Measurements from ENCODE around the gene TFF3.

The TFF3 gene

GRCh38 chr21:42356650-42357049 lies 41.4 kb upstream of the TFF3 start:
- no peaks in the 10 kb centered on the region for H3K36me3 ChIP-seq (ENCODE audit: control insufficient read depth in 5 of 5, insufficient read depth in 5 of 5, low read length in 5 of 5)
- no peak overlapping the region for H3K27ac ChIP-seq (ENCODE audit: low read depth, low read length)
- H3K27me3 ChIP-seq (ENCODE audit: control insufficient read depth in 5 of 5, insufficient read depth in 4 of 5, low read length in 5 of 5): peaks cover 3 to 10% (median 6%) of the 10 kb centered on the region in 5 donors
- H3K4me1 ChIP-seq (ENCODE audit: control insufficient read depth in 5 of 5, insufficient read depth in 5 of 5, low read length in 5 of 5): no peaks in the 10 kb centered on the region
- H3K4me3 ChIP-seq (ENCODE audit: low read depth in 1 of 5, low read length in 5 of 5): no peak overlapping the region
- H3K9me3 ChIP-seq (ENCODE audit: control insufficient read depth in 5 of 5, low read length in 5 of 5): peaks cover 0 to 26% (median 16%) of the 10 kb centered on the region in 5 donors
- H3K9ac ChIP-seq (ENCODE audit: low read length in 5 of 5): no peak overlapping the region

GRCh38 chr21:42356046-42356445 lies 40.8 kb upstream of the TFF3 start:
- no peak overlapping the region for H3K27ac ChIP-seq (ENCODE audit: low read depth, low read length)
- no peaks in the 10 kb centered on the region for H3K36me3 ChIP-seq (ENCODE audit: control insufficient read depth in 5 of 5, insufficient read depth in 5 of 5, low read length in 5 of 5)
- no peak overlapping the region for H3K4me3 ChIP-seq (ENCODE audit: low read depth in 1 of 5, low read length in 5 of 5)
- H3K9ac ChIP-seq (ENCODE audit: low read length in 5 of 5): no peak overlapping the region
- peaks cover 3 to 7% (median 5%) of the 10 kb centered on the region in 5 donors for H3K27me3 ChIP-seq (ENCODE audit: control insufficient read depth in 5 of 5, insufficient read depth in 4 of 5, low read length in 5 of 5)
- peaks cover 0 to 2% (median 0%) of the 10 kb centered on the region in 5 donors for H3K4me1 ChIP-seq (ENCODE audit: control insufficient read depth in 5 of 5, insufficient read depth in 5 of 5, low read length in 5 of 5)
- peaks cover 0 to 26% (median 16%) of the 10 kb centered on the region in 5 donors for H3K9me3 ChIP-seq (ENCODE audit: control insufficient read depth in 5 of 5, low read length in 5 of 5)

- H3K27me3 ChIP-seq (ENCODE audit: control insufficient read depth in 5 of 5, insufficient read depth in 4 of 5, low read length in 5 of 5): peaks cover 0 to 6% (median 0%) of the 10 kb centered on the region in 5 donors
- no peaks in the 10 kb centered on the region for H3K36me3 ChIP-seq (ENCODE audit: control insufficient read depth in 5 of 5, insufficient read depth in 5 of 5, low read length in 5 of 5)
- peaks cover 0 to 3% (median 0%) of the 10 kb centered on the region in 5 donors for H3K4me1 ChIP-seq (ENCODE audit: control insufficient read depth in 5 of 5, insufficient read depth in 5 of 5, low read length in 5 of 5)
- no peak overlapping the region for H3K27ac ChIP-seq (ENCODE audit: low read depth, low read length)
- no peak overlapping the region for H3K4me3 ChIP-seq (ENCODE audit: low read depth in 1 of 5, low read length in 5 of 5)
- peaks cover 0 to 18% (median 8%) of the 10 kb centered on the region in 5 donors for H3K9me3 ChIP-seq (ENCODE audit: control insufficient read depth in 5 of 5, low read length in 5 of 5)
- no peak overlapping the region for H3K9ac ChIP-seq (ENCODE audit: low read length in 5 of 5)
Observed at GRCh38 chr21:42353623-42354022, 38.4 kb upstream of the TFF3 start.

- no peak overlapping the region for H3K27ac ChIP-seq (ENCODE audit: low read depth, low read length)
- no peak overlapping the region for H3K9ac ChIP-seq (ENCODE audit: low read length in 5 of 5)
- H3K4me1 ChIP-seq (ENCODE audit: control insufficient read depth in 5 of 5, insufficient read depth in 5 of 5, low read length in 5 of 5): peaks cover 0 to 3% (median 0%) of the 10 kb centered on the region in 5 donors
- H3K27me3 ChIP-seq (ENCODE audit: control insufficient read depth in 5 of 5, insufficient read depth in 4 of 5, low read length in 5 of 5): peaks cover 0 to 8% (median 0%) of the 10 kb centered on the region in 5 donors
- no peak overlapping the region for H3K4me3 ChIP-seq (ENCODE audit: low read depth in 1 of 5, low read length in 5 of 5)
- H3K36me3 ChIP-seq (ENCODE audit: control insufficient read depth in 5 of 5, insufficient read depth in 5 of 5, low read length in 5 of 5): no peaks in the 10 kb centered on the region
- peaks cover 0 to 18% (median 8%) of the 10 kb centered on the region in 5 donors for H3K9me3 ChIP-seq (ENCODE audit: control insufficient read depth in 5 of 5, low read length in 5 of 5)
Observed at GRCh38 chr21:42352441-42353095, 37.4 kb upstream of the TFF3 start.

- Histone ChIP-seq H3K4me1 (ENCODE audit: control insufficient read depth in 5 of 5, insufficient read depth in 5 of 5, low read length in 5 of 5) (peaks cover 0 to 3% (median 0%) of the 10 kb centered on the region in 5 donors), H3K9ac (ENCODE audit: low read length in 5 of 5) (no peak overlapping the region), H3K4me3 (ENCODE audit: low read depth in 1 of 5, low read length in 5 of 5) (no peak overlapping the region), H3K27ac (ENCODE audit: low read depth, low read length) (no peak overlapping the region), H3K27me3 (ENCODE audit: control insufficient read depth in 5 of 5, insufficient read depth in 4 of 5, low read length in 5 of 5) (peaks cover 0 to 8% (median 5%) of the 10 kb centered on the region in 5 donors), H3K36me3 (ENCODE audit: control insufficient read depth in 5 of 5, insufficient read depth in 5 of 5, low read length in 5 of 5) (no peaks in the 10 kb centered on the region), H3K9me3 (ENCODE audit: control insufficient read depth in 5 of 5, low read length in 5 of 5) (peaks cover 0 to 16% (median 5%) of the 10 kb centered on the region in 5 donors)
Observed at GRCh38 chr21:42351626-42352440, 36.6 kb upstream of the TFF3 start.

- Histone ChIP-seq H3K9me3 (ENCODE audit: control insufficient read depth in 5 of 5, low read length in 5 of 5) (peaks cover 0 to 13% (median 4%) of the 10 kb centered on the region in 5 donors), H3K9ac (ENCODE audit: low read length in 5 of 5) (no peak within 1 kb of the TSS), H3K4me1 (ENCODE audit: control insufficient read depth in 5 of 5, insufficient read depth in 5 of 5, low read length in 5 of 5) (peaks cover 0 to 3% (median 0%) of the 10 kb centered on the region in 5 donors), H3K4me3 (ENCODE audit: low read depth in 1 of 5, low read length in 5 of 5) (no peak within 1 kb of the TSS), H3K27me3 (ENCODE audit: control insufficient read depth in 5 of 5, insufficient read depth in 4 of 5, low read length in 5 of 5) (peaks cover 0 to 9% (median 7%) of the 10 kb centered on the region in 5 donors), H3K36me3 (ENCODE audit: control insufficient read depth in 5 of 5, insufficient read depth in 5 of 5, low read length in 5 of 5) (no peaks in the 10 kb centered on the region), H3K27ac (ENCODE audit: low read depth, low read length) (no peak within 1 kb of the TSS)
Observed at GRCh38 chr21:42350927-42351426, 35.8 kb upstream of the TFF3 start, which contains the start of gene TFF2. TSS of gene TFF2 (minus strand) at chr21:42350994. CDS start at chr21:42350957, 37 bp downstream.

- H3K4me3 ChIP-seq (ENCODE audit: low read depth in 1 of 5, low read length in 5 of 5): no peak overlapping the region
- H3K4me1 ChIP-seq (ENCODE audit: control insufficient read depth in 5 of 5, insufficient read depth in 5 of 5, low read length in 5 of 5): peaks cover 0 to 3% (median 0%) of the 10 kb centered on the region in 5 donors
- H3K36me3 ChIP-seq (ENCODE audit: control insufficient read depth in 5 of 5, insufficient read depth in 5 of 5, low read length in 5 of 5): no peaks in the 10 kb centered on the region
- no peak overlapping the region for H3K27ac ChIP-seq (ENCODE audit: low read depth, low read length)
- H3K9ac ChIP-seq (ENCODE audit: low read length in 5 of 5): no peak overlapping the region
- peaks cover 0 to 8% (median 4%) of the 10 kb centered on the region in 5 donors for H3K9me3 ChIP-seq (ENCODE audit: control insufficient read depth in 5 of 5, low read length in 5 of 5)
- peaks cover 0 to 9% (median 7%) of the 10 kb centered on the region in 5 donors for H3K27me3 ChIP-seq (ENCODE audit: control insufficient read depth in 5 of 5, insufficient read depth in 4 of 5, low read length in 5 of 5)
Observed at GRCh38 chr21:42350318-42350910, 35.2 kb upstream of the TFF3 start.

GRCh38 chr21:42349420-42350317 lies 34.5 kb upstream of the TFF3 start:
- H3K4me3 ChIP-seq (ENCODE audit: low read depth in 1 of 5, low read length in 5 of 5): no peak overlapping the region
- no peaks in the 10 kb centered on the region for H3K36me3 ChIP-seq (ENCODE audit: control insufficient read depth in 5 of 5, insufficient read depth in 5 of 5, low read length in 5 of 5)
- H3K9ac ChIP-seq (ENCODE audit: low read length in 5 of 5): no peak overlapping the region

GRCh38 chr21:42348762-42349161 lies 33.6 kb upstream of the TFF3 start:
- Histone ChIP-seq H3K9me3 (ENCODE audit: control insufficient read depth in 5 of 5, low read length in 5 of 5) (no peaks in the 10 kb centered on the region), H3K4me1 (ENCODE audit: control insufficient read depth in 5 of 5, insufficient read depth in 5 of 5, low read length in 5 of 5) (peaks cover 0 to 3% (median 0%) of the 10 kb centered on the region in 5 donors), H3K36me3 (ENCODE audit: control insufficient read depth in 5 of 5, insufficient read depth in 5 of 5, low read length in 5 of 5) (no peaks in the 10 kb centered on the region), H3K27me3 (ENCODE audit: control insufficient read depth in 5 of 5, insufficient read depth in 4 of 5, low read length in 5 of 5) (peaks cover 0 to 9% (median 8%) of the 10 kb centered on the region in 5 donors), H3K27ac (ENCODE audit: low read depth, low read length) (no peak overlapping the region), H3K4me3 (ENCODE audit: low read depth in 1 of 5, low read length in 5 of 5) (no peak overlapping the region), H3K9ac (ENCODE audit: low read length in 5 of 5) (no peak overlapping the region)

More at GRCh38 chr21:42349420-42350317, 34.5 kb upstream of the TFF3 start:
- Histone ChIP-seq H3K9me3 (ENCODE audit: control insufficient read depth in 5 of 5, low read length in 5 of 5) (peaks cover 0 to 7% (median 4%) of the 10 kb centered on the region in 5 donors), H3K4me1 (ENCODE audit: control insufficient read depth in 5 of 5, insufficient read depth in 5 of 5, low read length in 5 of 5) (peaks cover 0 to 3% (median 0%) of the 10 kb centered on the region in 5 donors), H3K27ac (ENCODE audit: low read depth, low read length) (no peak overlapping the region), H3K27me3 (ENCODE audit: control insufficient read depth in 5 of 5, insufficient read depth in 4 of 5, low read length in 5 of 5) (peaks cover 0 to 9% (median 7%) of the 10 kb centered on the region in 5 donors)

Data from subcutaneous abdominal adipose tissue (tissue), 5 donors.